SIG-M5 treated with dmso at 0.1 percent for 504 hours (cell line): ENCODE data around the gene KCMF1.
"Not testable (repeated sequence)": the region's sequence is repeated elsewhere in the genome, so short reads cannot be mapped to it uniquely, and the experiment has no call there.

Source experiments
- DNase-seq: peaks from one replicate; lab custom pipeline; 2025; ENCODE audit not compliant: unreplicated experiment; lab: John Stamatoyannopoulos, UW

KCMF1 gene

GRCh38 chr2:84970868-84971509 lies at the start of gene KCMF1:
KCMF1 (plus strand) TSS chr2:84971161; CDS start chr2:84971452, 291 bp downstream.
- DNase-seq = peak; percentile 64

- DNase-seq = no peak
Observed at GRCh38 chr2:84923009-84923408, 48.0 kb upstream of the KCMF1 start.

DNA sequence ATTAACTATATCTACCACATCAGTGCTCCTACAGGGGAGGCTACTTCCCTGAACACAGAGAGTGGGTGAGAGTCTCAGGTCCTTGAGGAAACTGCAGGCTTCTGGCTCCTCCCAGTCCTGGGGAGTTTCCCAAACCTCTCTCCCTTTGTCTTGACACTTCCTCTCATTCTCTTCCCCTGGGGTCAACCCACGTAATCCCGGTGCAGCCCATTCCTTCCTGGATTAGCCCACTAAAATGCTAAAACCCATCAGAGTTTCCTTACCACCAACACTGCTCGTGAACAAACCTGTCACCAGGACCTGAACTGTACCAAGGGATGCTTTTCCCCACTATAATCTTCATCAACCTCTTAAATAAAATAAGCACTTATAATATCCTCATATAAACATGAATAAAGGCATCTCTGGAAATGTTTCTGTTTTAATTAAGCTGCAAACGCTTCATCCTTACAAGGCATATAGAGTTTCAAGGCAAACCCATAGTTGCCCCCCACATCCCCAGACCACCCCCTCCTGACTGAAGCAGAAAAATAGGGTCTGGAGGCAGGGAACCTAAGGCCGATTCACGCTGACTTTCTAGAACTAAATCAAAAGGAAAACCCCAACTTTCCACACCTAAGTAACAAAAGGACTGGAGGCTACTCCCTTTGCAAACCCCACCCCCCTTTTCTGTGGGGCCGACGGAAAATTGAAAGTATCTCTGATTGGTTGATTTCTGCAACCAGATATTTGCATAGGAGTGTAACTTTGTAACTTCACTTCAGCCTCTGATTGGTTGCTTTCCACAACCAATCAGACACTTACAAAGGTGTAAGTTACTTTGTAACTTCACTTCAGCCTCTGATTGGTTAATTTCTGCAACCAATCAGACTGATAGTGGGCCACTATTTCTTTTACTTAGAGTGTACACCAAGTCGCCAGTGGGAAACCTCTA lies 46.5 kb upstream of the KCMF1 start:
- DNase-seq = no peak

GRCh38 chr2:84925336-84925723 lies 45.6 kb upstream of the KCMF1 start:
- no peak for DNase-seq

GRCh38 chr2:84925724-84926376 lies 45.1 kb upstream of the KCMF1 start:
- DNase-seq = peak; percentile 95

- DNase-seq = no peak
Observed at GRCh38 chr2:84927275-84927627, 43.7 kb upstream of the KCMF1 start.

- no peak for DNase-seq
Observed at GRCh38 chr2:84931384-84931821, 39.6 kb upstream of the KCMF1 start.

DNA sequence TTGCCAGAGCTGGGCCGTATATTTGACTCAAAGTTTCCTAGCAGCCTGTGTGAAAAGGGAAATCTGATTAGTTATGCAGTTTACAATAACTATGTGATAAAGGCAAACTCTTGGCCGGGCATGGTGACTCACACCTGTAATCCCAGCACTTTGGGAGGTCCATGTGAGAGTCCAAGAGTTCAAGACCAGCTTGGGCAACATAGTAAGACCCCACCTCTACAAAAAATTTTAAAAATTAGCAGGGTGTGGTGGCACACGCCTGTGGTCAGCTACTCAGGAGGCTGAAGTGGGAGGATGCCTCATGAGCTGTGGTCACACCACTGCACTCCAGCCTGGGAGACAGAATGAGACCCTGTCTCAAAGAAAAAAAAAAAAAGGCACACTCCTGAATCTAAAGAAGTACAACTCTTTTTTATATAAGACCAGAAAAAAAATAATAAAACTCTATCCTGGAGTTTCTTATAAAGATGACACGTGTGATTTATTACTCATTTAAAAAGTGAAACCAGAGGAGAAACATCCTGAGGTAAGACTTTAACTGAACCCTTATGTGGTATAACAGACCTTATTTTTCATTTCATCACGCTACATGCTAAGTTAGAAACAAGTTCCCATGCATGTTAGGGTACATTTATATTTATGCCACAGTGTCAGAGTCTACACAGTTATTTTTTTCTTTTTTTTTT lies 32.6 kb upstream of the KCMF1 start:
- no peak for DNase-seq

- peak; percentile 75 for DNase-seq
Observed at GRCh38 chr2:84939426-84940087, 31.4 kb upstream of the KCMF1 start.

DNA sequence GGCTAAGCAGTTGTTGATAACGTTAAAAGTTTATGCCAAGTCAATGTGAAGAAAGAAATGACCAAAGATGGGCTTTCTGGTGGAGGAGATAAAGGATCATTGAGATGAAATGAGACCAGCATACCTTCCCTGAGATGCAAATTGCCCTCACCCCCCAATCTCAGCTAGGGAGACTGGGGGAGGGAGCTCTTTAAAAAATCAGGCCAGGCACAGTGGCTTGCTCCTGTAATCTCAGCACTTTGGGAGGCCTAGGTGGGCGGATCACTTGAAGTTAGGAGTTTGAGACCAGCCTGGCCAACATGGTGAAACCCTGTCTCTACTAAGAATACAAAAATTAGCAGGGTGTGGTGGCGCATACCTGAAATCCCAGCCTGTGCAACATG lies 30.9 kb upstream of the KCMF1 start:
- DNase-seq = no peak

DNA sequence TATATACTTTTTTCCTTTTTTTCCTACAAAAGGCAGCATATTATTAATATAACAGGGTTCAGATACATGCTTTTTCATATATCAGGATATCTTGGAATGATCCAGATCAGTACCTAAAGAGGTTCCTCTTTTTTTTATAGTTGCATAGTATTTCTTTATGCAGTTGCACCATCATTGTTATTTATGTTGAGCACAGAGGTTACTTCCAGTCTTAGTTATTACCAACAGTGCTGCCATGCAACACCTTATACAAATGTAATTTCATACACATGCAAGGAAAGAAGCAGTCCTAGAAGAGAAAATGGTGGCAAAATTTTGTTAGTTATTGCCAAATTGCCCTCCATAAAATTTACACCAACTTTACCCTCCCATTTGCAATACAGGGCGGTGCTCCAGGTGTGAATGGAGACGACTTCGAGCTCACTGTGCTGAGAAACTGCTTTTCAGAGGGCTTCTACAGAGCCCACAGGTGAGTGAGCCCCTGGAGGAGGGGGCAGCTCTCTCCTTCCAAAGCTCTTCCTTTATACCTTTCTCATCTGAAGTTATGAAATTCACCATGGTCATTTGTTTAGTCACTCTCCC lies 30.0 kb upstream of the KCMF1 start:
- peak; percentile 74 for DNase-seq

GRCh38 chr2:84942166-84942565 lies 28.8 kb upstream of the KCMF1 start:
- DNase-seq = no peak

- DNase-seq = peak; percentile 38
Observed at GRCh38 chr2:84942964-84943421, 28.0 kb upstream of the KCMF1 start.

- no peak for DNase-seq
Observed at GRCh38 chr2:84944295-84944909, 26.6 kb upstream of the KCMF1 start.

DNA sequence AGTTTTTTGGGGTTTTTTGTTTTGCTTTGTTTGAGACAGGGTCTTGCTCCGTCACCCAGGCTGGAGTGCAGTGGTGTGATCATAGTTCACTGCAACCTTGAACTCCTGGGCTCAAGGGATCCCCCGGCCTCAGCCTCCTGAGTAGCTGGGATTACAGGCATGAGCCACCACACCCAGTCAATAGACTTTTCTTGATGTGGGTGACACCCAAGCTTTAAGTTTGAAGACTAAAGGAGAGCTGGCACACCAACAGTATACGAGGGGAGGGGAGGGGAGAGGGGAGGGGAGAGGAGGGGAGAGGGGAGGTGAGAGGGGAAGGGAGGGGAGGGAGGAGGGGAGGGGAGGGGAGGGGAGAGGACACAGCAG lies 25.1 kb upstream of the KCMF1 start:
- not testable (repeated sequence) for DNase-seq

DNA sequence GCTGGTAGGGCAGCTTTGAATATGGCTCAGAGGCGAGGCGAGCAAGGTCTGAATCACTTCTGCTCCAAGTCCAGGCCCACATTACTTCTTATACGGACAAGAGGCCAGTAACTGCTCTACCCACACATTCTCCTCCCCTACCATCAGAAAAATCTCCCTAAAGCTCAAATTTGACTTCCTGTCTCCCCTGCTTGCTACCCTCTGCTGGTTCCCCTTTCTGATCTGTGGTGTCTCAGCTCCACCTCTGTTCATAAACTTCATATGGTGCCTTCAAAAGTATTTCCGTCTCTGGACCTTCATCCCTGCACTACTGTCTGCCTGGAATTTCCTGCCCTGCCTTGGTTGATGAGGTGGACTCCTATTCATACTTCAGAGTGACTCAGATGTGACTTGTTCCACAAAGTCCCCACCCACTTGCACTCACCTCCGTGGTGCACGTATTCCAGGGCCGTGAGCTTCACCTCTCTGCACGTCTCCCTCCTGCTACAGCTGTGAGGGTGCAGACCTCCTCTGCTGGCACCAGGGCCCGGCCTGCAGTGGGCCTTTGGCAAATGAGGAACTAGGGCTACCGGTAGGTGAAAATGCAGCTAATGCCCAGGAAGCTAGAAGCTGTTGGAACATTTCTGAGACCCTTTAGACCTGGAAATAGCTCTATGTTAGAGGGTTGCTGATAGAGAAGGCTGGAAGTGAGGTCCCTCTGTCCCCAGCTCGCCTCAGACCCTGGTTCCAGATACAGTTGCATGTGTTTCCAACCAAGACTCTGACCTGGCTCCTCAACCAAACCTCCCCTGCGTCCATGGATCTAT lies 24.6 kb upstream of the KCMF1 start:
- DNase-seq = peak; percentile 85

- DNase-seq = no peak
Observed at GRCh38 chr2:84947010-84947593, 23.9 kb upstream of the KCMF1 start.

DNA sequence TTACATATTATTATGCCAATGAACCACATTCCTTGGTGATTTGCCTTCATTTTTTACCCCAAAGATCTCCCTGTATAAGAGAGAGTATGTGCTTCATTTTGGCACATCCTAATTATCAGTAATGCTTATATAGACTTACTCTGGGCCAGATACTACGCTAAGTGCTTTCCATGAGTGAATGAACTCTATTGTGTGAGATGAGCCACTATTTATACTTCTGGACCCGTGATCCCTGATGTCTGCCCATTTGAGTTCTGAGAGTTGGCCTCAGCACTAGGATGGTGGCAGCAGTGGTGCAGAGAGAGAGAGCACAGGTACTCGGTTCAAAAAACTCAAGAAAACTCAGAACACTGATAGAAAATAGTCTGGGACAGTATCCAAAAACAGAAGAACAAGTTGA lies 17.4 kb upstream of the KCMF1 start:
- no peak for DNase-seq

GRCh38 chr2:84954329-84954728 lies 16.6 kb upstream of the KCMF1 start:
- no peak for DNase-seq
